GOT3 (cell line): Measurements from ENCODE around the gene CAV2.
A peak's percentile ranks its signal among the peaks of the same experiment; 100 is the strongest.

Source experiments
- DNase-seq: peaks from one replicate; lab custom pipeline; 2025; ENCODE audit warnings: mixed read lengths; lab: John Stamatoyannopoulos, UW

CAV2 gene

GRCh38 chr7:116524609-116525297 is 25.2 kb downstream of the CAV2 start, which contains the start of gene CAV1:
Gene CAV1, plus strand, starts transcription at chr7:116525036. Its CDS starts 27 bp downstream, at chr7:116525063.
- DNase-seq: peak; percentile 81

GRCh38 chr7:116525298-116525912 is 25.9 kb downstream of the CAV2 start:
- no peak for DNase-seq

DNA sequence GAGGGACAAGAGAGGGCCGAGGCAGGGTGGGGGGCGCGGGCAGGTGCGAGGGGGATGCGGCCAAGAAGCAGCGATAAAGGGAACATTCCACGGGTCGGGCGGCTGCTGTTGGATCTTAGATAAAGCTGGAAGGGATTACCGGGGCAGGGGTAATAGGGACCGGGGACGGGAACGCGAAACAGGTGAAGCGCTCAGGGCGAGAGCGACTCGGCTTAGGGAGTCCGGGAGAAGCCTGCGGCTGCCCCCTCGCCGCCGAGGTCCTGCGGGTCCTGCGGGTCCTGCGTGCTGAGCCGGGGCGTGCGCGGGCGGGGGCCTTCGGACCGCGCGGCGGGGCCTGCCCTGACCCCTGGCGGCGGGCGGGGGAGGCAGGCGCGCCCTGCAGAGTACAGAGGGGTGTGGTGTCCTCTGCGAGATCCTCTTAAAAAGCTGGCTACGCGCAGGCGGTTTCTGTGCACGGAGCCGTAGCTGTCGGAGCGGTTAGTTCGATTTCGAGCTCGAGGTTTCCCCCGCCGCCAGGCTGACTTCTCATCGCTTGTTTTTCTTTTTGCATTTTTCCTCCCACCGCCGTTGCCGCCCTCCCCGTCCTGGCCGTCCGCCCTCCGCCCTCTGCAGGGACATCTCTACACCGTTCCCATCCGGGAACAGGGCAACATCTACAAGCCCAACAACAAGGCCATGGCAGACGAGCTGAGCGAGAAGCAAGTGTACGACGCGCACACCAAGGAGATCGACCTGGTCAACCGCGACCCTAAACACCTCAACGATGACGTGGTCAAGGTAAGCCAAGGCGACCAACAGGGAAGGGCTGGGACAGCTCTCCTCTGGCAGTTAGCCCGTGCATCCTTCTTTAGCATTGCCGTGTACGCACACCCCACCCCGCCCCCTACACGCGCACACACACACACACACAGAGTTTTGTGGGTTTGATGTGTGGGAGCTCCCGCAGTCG is 26.6 kb downstream of the CAV2 start:
- peak; percentile 58 for DNase-seq

GRCh38 chr7:116526897-116527296 is 27.4 kb downstream of the CAV2 start:
- no peak for DNase-seq

- DNase-seq: no peak
These were observed 28.0 kb downstream of the CAV2 start for GRCh38 chr7:116527521-116527920.

DNA sequence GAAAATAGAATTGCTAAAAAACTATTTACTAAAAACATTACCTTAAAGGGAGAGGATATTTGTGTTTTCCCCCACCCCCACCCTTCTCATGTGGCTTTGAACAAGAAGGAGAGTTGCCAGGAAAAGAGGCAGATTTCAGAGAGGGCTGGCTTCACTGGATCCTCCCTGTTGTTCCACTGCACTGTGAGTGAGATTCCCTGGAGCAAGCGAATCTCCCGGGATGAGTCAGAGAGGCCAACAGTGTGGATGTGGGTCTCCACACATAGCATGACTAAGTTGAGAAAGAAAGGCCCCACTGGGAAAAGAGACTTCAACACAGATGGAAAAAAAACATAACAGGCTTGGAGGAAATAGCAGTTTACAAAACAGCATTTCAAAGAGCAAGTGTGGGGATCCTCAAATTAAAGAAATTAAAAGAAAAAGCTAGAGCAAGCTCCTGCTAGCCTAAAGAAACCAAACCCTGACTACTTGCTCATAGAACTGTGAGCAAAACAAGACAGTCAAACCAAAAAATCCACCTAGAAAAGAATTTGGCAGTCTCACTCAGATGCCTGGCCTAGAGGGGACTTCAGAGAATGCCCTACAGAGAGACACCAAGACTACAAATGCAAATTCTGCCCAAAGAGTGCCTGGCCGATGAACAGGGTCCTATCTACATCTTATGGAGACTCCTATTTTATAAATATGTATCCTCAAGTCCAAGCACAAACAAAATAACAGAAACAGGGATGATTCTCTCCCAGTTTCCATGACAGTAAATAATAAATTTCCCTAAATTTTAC is 28.7 kb downstream of the CAV2 start:
- peak; percentile 57 for DNase-seq

GRCh38 chr7:116529250-116529649 is 29.7 kb downstream of the CAV2 start:
- DNase-seq: no peak

- no peak for DNase-seq
These were observed 30.7 kb downstream of the CAV2 start for GRCh38 chr7:116530107-116530820.

- DNase-seq: no peak
These were observed 32.7 kb downstream of the CAV2 start for GRCh38 chr7:116532102-116532688.

GRCh38 chr7:116534790-116535189 is 35.3 kb downstream of the CAV2 start:
- no peak for DNase-seq

DNA sequence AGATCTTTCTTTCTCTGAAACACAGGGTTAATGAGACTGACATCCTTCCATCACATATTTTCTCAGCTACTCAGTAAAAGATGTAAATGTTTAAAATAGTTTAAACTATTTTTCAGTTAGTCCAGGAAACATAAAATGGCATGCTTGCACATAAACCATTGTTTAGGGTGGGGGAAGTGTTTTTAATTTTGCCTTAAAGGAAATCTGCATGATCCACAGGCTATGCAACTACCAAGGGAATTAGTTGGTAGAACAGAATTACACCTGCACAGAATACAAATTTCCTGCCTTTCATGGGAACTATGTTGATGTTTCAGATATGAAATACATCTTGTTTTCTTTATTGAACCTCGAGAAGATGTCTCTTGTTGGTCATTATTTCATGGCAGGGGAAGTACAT is 35.9 kb downstream of the CAV2 start:
- DNase-seq: no peak

DNA sequence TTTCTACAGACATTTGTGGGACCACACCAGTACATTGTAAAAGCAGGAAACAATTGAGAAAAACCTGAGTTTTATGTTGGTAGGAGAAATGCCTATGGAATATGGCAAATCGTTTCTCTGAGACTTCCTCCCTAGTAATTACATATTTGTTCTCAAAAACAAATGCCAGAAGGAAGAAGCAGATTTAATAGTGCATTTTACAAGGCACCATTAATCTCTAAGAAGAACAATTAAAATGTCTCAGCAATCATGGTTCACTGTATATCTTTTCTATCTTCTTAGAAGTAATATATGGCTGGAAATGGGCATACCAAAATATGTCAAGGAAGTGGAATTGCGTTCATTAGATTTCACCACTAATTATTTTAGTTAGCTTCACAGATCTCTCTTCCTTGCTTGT is 38.6 kb downstream of the CAV2 start:
- no peak for DNase-seq

- DNase-seq: no peak
These were observed 40.3 kb downstream of the CAV2 start for GRCh38 chr7:116539879-116540278.

DNA sequence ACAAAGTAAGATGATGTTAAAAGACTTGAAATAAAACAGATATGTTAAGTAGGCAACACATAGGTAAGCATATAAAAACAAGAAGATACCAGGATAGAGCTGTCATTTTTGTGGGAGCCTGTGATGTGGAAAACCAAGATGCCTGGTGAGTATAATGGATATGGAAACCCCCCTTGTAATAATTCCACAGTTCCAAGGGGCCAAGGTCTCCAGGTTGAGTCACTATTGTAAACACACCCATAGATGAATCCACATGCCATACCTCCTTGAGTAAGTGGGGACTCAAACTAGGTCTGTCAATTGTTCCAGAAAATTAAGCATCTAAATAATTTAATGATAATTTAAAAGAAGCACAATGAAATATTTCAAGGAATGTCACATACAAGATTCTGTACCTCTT is 41.2 kb downstream of the CAV2 start:
- no peak for DNase-seq

- no peak for DNase-seq
These were observed 42.4 kb downstream of the CAV2 start for GRCh38 chr7:116541951-116542350.

GRCh38 chr7:116542618-116543017 is 43.1 kb downstream of the CAV2 start:
- DNase-seq: no peak

DNA sequence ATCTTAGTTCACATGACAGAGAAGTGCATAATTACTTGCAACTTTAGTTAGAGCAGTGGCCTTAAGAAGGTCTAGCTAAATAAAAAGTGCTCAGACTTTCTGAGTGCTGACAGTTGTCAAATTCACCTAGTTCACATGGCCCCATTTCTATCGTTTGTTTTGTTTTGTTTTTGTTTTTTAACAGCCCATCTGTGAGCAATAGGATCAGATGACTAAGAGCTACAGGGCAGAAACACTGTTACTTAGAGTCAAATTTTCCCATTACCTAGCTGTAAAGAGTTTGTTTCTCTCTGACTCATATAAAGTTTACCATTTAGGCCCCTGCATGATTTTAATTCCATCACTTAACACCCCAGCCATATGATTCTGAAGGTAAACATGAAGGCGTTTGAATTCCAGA is 44.1 kb downstream of the CAV2 start:
- DNase-seq: no peak

DNA sequence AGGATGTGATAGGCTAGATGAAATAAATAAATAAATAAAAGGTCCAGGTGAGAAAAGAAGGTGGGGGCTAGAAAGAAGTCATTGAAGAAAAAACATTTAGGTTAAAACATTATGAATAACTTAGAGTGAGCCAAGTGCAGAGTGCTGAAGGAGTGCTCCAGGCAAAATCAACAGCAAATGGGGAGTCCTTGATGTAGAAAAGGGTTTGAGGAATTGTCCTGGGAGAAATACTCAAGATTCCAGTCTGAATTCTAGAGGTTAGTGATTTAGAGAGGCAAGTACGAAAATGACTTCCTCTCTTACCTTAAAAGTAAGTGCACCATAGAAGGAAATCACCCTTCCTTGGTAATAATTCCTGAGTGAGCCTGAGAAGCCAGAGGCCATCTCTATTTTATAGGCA is 44.9 kb downstream of the CAV2 start:
- DNase-seq: no peak

DNA sequence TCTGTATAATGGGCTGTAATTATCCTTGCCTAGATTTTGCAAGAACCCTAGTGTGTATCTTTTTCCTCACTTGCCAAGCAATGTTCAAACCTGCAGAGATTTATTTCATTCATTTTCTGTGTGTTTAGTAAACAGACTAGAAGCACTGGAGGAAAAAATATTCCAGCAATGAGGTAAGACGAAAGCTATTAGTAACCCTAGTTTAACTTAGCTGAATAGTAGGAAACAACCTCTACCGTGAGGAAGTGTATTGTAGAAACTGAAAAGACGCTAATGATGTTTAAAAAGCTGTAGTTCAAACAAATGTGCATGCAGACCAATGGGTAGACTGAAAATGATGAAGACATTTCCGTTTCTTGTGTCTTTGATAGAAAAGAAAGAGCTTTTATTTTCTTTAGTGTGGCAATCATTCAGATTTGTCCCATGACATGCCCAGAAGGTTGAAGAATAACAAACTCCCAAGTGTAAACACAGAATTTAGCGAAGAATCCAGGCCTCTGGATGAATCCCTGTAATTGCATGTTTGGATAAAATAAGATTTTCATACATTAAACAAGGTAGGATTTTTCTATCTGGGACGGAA is 46.0 kb downstream of the CAV2 start:
- no peak for DNase-seq

- no peak for DNase-seq
These were observed 46.5 kb downstream of the CAV2 start for GRCh38 chr7:116546054-116546453.
